Measurements from ENCODE around the gene L1CAM.

- TF ChIP-seq GATA2 (IDR thresholded peaks at IDR 0.05; ENCODE audit: low read depth, low read length) (no peak), GATA3 (IDR thresholded peaks at IDR 0.05; ENCODE audit: low read depth, low read length) (no peak)
Observed at GRCh38 chrX:153845842-153846241, 40.1 kb downstream of the L1CAM start.

All from SH-SY5Y (cell line).